ENCODE data around the gene DERL2. TPM values are rescaled to one million over a fixed set of nuclear protein-coding genes. Genes with fewer than 3 reads are reported as not detected.
A peak's percentile ranks its signal among the peaks of the same experiment; 100 is the strongest.
"Not testable (repeated sequence)": the region's sequence is repeated elsewhere in the genome, so short reads cannot be mapped to it uniquely, and the experiment has no call there.

DERL2 gene
- total and polyA plus RNA-seq, 4 donors = 30.9 to 57.6 (median 52.4) TPM

DNA sequence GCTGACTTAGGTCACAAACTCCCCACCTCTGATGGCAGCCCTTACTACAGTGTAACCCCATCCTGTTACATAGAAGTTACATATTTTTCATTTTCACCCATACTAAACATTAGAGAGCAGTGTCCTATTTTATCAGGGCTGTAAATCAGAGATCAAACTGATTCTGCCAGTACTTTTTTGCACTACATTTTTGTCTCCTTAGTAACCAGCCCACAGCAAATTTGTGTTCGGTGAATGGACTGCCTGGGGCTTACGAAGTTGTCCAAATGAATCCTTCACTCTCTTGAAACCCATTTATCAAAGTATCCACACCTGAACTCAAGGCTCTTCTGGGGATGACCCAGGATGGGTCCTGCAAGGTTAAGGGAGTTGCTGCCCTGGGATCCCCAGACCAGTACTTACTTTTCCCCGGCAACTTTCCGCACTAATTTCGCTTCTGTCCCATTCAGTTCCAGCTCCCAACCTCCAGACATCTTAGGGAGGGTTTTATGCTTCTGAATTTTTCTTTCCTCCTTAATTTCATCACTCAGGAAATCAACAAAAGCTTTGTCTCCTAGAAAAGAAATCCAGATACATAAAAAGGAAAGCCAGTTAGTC is 48.2 kb downstream of the DERL2 start:
- intact Hi-C loops (cut with DNase I) = loop anchor here in 1 of 2 donors (2.0 kb wide), 1 partner anchor 247 kb away; the partner anchor contains the start of gene ZNF594
- Histone ChIP-seq H3K4me3 (ENCODE audit: low read length in 2 of 2) (peak overlapping the region; percentile 19 to 90), H3K36me3 (ENCODE audit: control insufficient read depth in 1 of 2, insufficient read depth in 2 of 2, low read length in 1 of 2) (peaks cover 5 to 7% of the 10 kb centered on the region in 2 donors), H3K27ac (ENCODE audit: low read depth in 1 of 2, low read length in 2 of 2) (no peak overlapping the region), H3K9me3 (ENCODE audit: control insufficient read depth, low read length) (no peaks in the 10 kb centered on the region), H3K4me1 (ENCODE audit: control insufficient read depth in 1 of 2, insufficient read depth in 2 of 2, low read length in 2 of 2) (no peaks in the 10 kb centered on the region), H3K27me3 (ENCODE audit: control insufficient read depth in 1 of 2, insufficient read depth in 2 of 2, low read length in 1 of 2) (no peaks in the 10 kb centered on the region)
- 65 to 67% methylated on average over 5 of the region's 5 CpGs for WGBS, 2 donors
- no peak for ATAC-seq (ENCODE audit: low FRiP score)
- DNase-seq = no peak

DNA sequence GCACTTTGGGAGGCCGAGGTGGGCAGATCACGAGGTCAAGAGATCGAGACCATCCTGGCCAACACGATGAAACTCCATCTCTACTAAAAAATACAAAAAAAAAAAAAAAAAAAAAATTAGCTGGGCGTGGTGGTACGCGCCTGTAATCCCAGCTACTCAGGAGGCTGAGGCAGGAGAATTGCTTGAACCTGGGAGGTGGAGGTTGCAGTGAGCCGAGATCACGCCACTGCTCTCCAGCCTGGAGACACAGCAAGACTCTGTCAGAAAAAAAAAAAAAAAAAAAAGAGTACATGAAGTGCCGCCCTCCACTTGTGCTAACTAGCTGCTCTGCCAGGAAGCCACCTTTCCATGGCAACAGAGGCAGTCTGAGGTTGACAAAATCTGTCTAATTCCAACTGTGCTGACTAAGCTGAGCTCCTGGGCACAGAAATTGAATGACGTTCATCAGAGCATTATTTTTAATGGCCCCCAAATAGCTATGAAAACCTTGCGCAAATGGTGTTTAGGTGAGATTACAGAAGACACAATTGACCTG is 50.1 kb downstream of the DERL2 start:
- H3K4me1 ChIP-seq (ENCODE audit: control insufficient read depth in 1 of 2, insufficient read depth in 2 of 2, low read length in 2 of 2); H3K27me3 ChIP-seq (ENCODE audit: control insufficient read depth in 1 of 2, insufficient read depth in 2 of 2, low read length in 1 of 2); H3K4me3 ChIP-seq (ENCODE audit: low read length in 2 of 2); intact Hi-C loops (cut with DNase I); H3K9me3 ChIP-seq (ENCODE audit: control insufficient read depth, low read length); H3K27ac ChIP-seq (ENCODE audit: low read depth in 1 of 2, low read length in 2 of 2); ATAC-seq (ENCODE audit: low FRiP score); H3K36me3 ChIP-seq (ENCODE audit: control insufficient read depth in 1 of 2, insufficient read depth in 2 of 2, low read length in 1 of 2); DNase-seq: not testable (repeated sequence)
- WGBS, 2 donors = 78 to 83% methylated on average over 9 to 12 of the region's 12 CpGs

DNA sequence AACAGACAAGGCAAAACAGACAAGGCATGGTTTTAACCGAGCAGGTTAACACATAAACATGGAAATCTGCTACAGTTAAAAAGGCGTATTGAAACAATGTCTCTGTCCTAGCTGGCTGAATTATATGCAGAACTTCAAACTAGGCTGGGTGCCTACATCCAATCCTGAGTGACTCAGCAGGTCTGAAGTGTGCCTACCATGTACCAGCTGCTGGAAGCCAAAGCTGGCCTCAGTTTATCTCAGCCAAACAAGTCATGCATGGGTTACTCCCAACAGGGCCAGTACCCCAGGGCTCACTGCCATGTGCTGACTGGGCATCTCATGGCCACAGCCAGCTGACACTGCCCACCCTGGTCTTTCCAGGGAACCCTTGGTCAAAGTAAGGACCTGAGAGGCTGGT is 51.0 kb downstream of the DERL2 start:
- DNase-seq = no peak
- intact Hi-C loops (cut with DNase I) = no loop called here
- 87 to 90% methylated on average over 2 of the region's 2 CpGs for WGBS, 2 donors
- no peaks in the 10 kb centered on the region for H3K4me1 ChIP-seq (ENCODE audit: control insufficient read depth in 1 of 2, insufficient read depth in 2 of 2, low read length in 2 of 2)
- no peaks in the 10 kb centered on the region for H3K27me3 ChIP-seq (ENCODE audit: control insufficient read depth in 1 of 2, insufficient read depth in 2 of 2, low read length in 1 of 2)
- no peak overlapping the region for H3K27ac ChIP-seq (ENCODE audit: low read depth in 1 of 2, low read length in 2 of 2)
- H3K4me3 ChIP-seq (ENCODE audit: low read length in 2 of 2) = no peak overlapping the region
- no peak for ATAC-seq (ENCODE audit: low FRiP score)
- H3K36me3 ChIP-seq (ENCODE audit: control insufficient read depth in 1 of 2, insufficient read depth in 2 of 2, low read length in 1 of 2) = peaks cover 6 to 9% of the 10 kb centered on the region in 2 donors
- no peaks in the 10 kb centered on the region for H3K9me3 ChIP-seq (ENCODE audit: control insufficient read depth, low read length)

DNA sequence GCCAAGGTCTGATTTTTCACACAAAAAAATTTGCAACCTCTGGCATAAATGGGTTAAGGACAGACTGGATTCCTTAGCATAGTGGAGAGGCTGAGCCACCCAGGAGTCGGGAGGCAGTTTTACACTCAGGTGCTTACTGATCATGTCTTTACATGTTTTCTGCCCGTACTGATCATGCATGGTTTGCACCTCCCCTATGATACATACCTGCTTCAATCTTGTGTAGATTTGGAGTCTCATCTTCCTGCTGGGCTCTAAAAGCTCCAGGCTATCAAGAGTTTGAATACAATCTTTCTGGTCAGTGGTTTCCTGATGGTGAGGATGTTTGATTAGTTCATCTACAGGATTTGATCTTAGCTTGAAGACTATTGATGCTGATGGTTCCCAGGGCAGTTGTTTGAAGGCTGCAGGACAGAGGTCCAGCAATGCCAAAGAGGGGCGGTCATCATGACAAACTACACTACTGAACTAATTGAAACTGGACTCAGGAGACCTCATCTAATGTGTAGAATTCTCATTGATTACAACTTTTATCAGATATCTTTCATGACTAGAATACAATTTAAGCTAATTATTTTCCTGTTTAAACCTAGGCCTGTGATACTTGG is 53.9 kb downstream of the DERL2 start:
- intact Hi-C loops (cut with DNase I) = no loop called here

DNA sequence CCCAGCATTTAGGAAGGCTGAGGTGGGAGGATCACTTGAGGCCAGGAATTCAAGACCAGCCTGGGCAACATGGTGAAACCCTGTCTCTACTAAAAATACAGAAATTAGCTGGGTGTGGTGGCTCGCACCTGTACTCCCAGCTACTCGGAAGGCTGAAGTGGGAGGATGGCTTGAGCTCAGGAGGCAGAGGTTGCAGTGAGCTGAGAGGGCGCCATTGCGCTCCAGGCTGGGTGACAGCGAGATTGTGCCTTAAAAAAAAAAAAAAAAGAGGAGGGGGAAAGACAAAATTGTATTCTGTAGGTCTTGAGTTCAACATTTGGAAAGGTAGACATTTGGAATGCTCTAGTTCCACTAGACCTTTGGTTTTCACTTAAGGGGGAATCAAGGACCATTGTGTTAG is 54.7 kb downstream of the DERL2 start:
- intact Hi-C loops (cut with DNase I); ATAC-seq (ENCODE audit: low FRiP score); H3K9me3 ChIP-seq (ENCODE audit: control insufficient read depth, low read length); H3K27me3 ChIP-seq (ENCODE audit: control insufficient read depth in 1 of 2, insufficient read depth in 2 of 2, low read length in 1 of 2); H3K4me3 ChIP-seq (ENCODE audit: low read length in 2 of 2); H3K27ac ChIP-seq (ENCODE audit: low read depth in 1 of 2, low read length in 2 of 2); DNase-seq; H3K4me1 ChIP-seq (ENCODE audit: control insufficient read depth in 1 of 2, insufficient read depth in 2 of 2, low read length in 2 of 2): not testable (repeated sequence)
- peaks cover 9 to 15% of the 10 kb centered on the region in 2 donors for H3K36me3 ChIP-seq (ENCODE audit: control insufficient read depth in 1 of 2, insufficient read depth in 2 of 2, low read length in 1 of 2)
- 69 to 78% methylated on average over 5 of the region's 5 CpGs for WGBS, 2 donors

More for the DNA sequence above, 53.9 kb downstream of the DERL2 start:
- H3K36me3 ChIP-seq (ENCODE audit: control insufficient read depth in 1 of 2, insufficient read depth in 2 of 2, low read length in 1 of 2) = peaks cover 9 to 14% of the 10 kb centered on the region in 2 donors
- no peaks in the 10 kb centered on the region for H3K27me3 ChIP-seq (ENCODE audit: control insufficient read depth in 1 of 2, insufficient read depth in 2 of 2, low read length in 1 of 2)
- H3K4me1 ChIP-seq (ENCODE audit: control insufficient read depth in 1 of 2, insufficient read depth in 2 of 2, low read length in 2 of 2) = no peaks in the 10 kb centered on the region
- 70 to 77% methylated on average over 3 of the region's 3 CpGs for WGBS, 2 donors
- DNase-seq (no peak), ATAC-seq (ENCODE audit: low FRiP score) (no peak)
- no peak overlapping the region for H3K4me3 ChIP-seq (ENCODE audit: low read length in 2 of 2)
- no peak overlapping the region for H3K27ac ChIP-seq (ENCODE audit: low read depth in 1 of 2, low read length in 2 of 2)
- no peaks in the 10 kb centered on the region for H3K9me3 ChIP-seq (ENCODE audit: control insufficient read depth, low read length)

DNA sequence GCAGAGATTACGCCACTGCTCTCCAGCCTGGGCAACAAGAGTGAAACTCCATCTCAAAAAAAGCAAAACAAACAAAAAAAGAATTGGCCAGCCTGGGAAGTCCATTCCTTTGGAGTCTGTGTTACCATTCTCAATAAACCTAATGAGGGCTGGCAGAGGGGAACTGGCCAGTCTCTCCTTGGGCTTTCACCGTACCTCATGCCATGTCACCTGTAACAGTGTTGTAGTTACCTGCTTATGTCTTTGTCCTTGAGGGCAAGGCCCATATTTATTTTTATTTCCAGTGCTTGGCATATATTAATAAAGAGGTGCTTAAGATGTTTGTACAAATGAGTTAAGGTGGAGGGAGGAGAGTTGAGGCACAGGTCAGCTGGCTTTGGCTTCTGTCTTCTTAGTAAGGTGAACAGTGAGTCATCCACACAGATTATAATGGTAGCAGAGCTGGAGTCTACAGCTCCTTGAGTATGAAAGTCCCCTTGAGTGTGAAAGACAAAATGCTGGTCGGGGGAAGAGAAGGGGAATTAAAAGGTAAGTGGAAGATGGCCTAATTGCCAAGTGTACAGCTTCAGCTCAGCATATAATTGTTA is 55.5 kb downstream of the DERL2 start:
- WGBS, 2 donors = 90 to 95% methylated on average over 3 of the region's 3 CpGs
- DNase-seq = no peak
- peaks cover 11 to 21% of the 10 kb centered on the region in 2 donors for H3K36me3 ChIP-seq (ENCODE audit: control insufficient read depth in 1 of 2, insufficient read depth in 2 of 2, low read length in 1 of 2)

DNA sequence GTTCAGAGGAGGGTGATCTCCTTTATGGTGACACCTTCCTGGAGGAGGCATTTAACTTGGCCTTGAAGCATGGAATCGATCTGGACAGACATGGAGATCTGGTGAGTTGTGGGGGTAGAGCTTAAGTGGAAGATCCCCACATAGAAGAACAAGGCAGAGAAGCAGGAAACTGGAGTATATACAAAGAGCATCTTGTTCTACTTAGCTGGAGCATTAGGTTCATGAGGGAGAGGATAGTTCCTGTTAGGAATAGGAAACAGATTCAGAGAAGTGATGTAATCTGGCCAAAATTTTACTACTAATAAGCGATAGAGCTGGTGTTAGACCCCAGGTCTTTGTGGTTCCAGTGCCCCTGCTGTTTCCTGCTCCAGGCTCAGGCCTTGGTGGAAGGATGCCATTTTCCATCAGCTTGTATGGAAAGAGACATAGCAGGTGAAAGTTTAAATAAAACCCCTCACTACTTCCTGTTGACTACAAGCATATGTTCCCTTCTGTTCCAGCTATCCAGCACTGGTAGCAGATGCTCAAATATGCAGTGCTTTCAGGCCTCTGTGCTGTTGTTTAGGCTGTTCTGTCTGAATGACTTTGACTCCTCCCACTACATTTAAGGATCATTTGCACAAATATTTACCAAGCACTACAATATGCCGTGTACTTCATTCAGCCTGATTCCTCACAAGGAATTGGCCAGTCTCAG is 56.6 kb downstream of the DERL2 start:
- Histone ChIP-seq H3K27me3 (ENCODE audit: control insufficient read depth in 1 of 2, insufficient read depth in 2 of 2, low read length in 1 of 2) (no peaks in the 10 kb centered on the region), H3K4me3 (ENCODE audit: low read length in 2 of 2) (no peak overlapping the region), H3K9me3 (ENCODE audit: control insufficient read depth, low read length) (no peaks in the 10 kb centered on the region), H3K4me1 (ENCODE audit: control insufficient read depth in 1 of 2, insufficient read depth in 2 of 2, low read length in 2 of 2) (no peaks in the 10 kb centered on the region), H3K27ac (ENCODE audit: low read depth in 1 of 2, low read length in 2 of 2) (no peak overlapping the region), H3K36me3 (ENCODE audit: control insufficient read depth in 1 of 2, insufficient read depth in 2 of 2, low read length in 1 of 2) (peaks cover 8 to 19% of the 10 kb centered on the region in 2 donors)
- DNase-seq (no peak), ATAC-seq (ENCODE audit: low FRiP score) (no peak)
- intact Hi-C loops (cut with DNase I) = no loop called here
- WGBS, 2 donors = 87 to 90% methylated on average over 3 of the region's 3 CpGs

More for the DNA sequence above, 55.5 kb downstream of the DERL2 start:
- no peak overlapping the region for H3K27ac ChIP-seq (ENCODE audit: low read depth in 1 of 2, low read length in 2 of 2)
- no peak overlapping the region for H3K4me3 ChIP-seq (ENCODE audit: low read length in 2 of 2)
- H3K9me3 ChIP-seq (ENCODE audit: control insufficient read depth, low read length) = no peaks in the 10 kb centered on the region
- intact Hi-C loops (cut with DNase I) = no loop called here
- no peaks in the 10 kb centered on the region for H3K27me3 ChIP-seq (ENCODE audit: control insufficient read depth in 1 of 2, insufficient read depth in 2 of 2, low read length in 1 of 2)
- no peaks in the 10 kb centered on the region for H3K4me1 ChIP-seq (ENCODE audit: control insufficient read depth in 1 of 2, insufficient read depth in 2 of 2, low read length in 2 of 2)
- no peak for ATAC-seq (ENCODE audit: low FRiP score)

DNA sequence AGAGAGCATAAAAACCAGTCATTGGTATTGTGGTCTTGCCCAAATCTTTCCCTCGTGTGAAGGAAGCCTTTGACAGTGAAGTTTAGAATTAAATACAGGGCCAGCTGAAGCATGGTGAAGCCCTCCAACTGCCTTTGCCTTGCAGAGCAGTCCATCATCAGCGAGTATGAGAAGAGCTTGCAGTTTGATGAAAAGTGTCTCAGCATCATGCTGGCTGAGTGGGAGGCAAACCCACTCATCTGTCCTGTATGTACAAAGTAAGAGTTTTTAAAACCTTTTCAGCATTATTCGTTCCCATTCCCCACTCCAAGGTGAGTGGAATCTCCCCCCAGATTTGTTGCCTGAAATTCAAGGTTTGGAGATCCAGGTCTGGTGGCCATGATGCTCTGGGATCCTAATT is 60.2 kb downstream of the DERL2 start:
- no peak overlapping the region for H3K27ac ChIP-seq (ENCODE audit: low read depth in 1 of 2, low read length in 2 of 2)
- H3K27me3 ChIP-seq (ENCODE audit: control insufficient read depth in 1 of 2, insufficient read depth in 2 of 2, low read length in 1 of 2) = no peaks in the 10 kb centered on the region
- intact Hi-C loops (cut with DNase I) = no loop called here
- no peaks in the 10 kb centered on the region for H3K4me1 ChIP-seq (ENCODE audit: control insufficient read depth in 1 of 2, insufficient read depth in 2 of 2, low read length in 2 of 2)
- H3K9me3 ChIP-seq (ENCODE audit: control insufficient read depth, low read length) = no peaks in the 10 kb centered on the region
- peaks cover 6 to 12% of the 10 kb centered on the region in 2 donors for H3K36me3 ChIP-seq (ENCODE audit: control insufficient read depth in 1 of 2, insufficient read depth in 2 of 2, low read length in 1 of 2)
- no peak for ATAC-seq (ENCODE audit: low FRiP score)
- WGBS, 2 donors = 78 to 90% methylated on average over 3 of the region's 3 CpGs
- H3K4me3 ChIP-seq (ENCODE audit: low read length in 2 of 2) = no peak overlapping the region
- no peak for DNase-seq
